ENCODE results near the gene DPYD.

The DPYD gene

DNA sequence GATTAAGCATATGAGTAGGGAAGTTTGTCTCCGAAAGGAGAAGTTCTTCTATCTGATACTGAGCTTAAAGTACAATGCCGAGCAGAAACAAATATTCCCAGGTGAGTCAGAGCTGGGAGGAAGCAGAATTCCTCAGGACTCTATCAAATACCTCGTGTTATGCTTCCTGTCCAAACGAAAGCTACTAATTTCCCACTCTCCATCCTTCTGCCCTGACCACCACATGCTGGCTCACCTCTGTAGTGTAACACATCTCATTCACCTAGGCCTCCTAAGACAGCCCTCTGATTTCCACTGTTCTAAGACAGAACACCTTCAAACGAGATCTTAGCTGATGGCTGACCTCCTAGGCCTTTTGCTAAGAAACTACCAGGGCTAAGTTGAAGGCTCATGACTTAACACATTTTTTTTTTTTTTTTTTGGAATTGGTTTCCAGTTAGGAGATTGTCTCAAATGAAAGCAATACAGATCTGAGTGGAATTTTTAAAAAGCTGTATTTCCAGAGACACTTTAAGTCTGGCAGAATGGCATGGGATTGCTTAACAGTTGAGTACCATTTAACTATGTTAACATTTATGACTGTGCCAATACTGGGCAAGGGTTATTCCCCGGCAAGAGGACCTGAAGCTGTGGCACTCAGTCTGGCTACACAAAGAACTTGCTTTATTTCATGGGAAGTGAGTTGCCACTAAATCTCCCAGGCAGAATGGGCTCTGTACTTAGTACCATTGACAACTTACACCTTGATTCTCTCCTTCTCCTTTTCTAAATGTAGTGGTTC is 583.4 kb downstream of the DPYD start:
- Histone ChIP-seq H2AFZ (ENCODE audit: low read length) (no peak overlapping the region), H3F3A (ENCODE audit: low read depth) (no peaks in the 10 kb centered on the region), H3K9ac (ENCODE audit: low read depth, low read length, poor library complexity, severe bottlenecking) (no peak overlapping the region), H4K20me1 (ENCODE audit: insufficient read depth, low read length, poor library complexity, severe bottlenecking) (no peaks in the 10 kb centered on the region), H3K9me2 (replicated peaks; ENCODE audit: low read depth, low read length) (no peaks in the 10 kb centered on the region), H3K27me3 (ENCODE audit: insufficient read depth, low read length, poor library complexity, severe bottlenecking) (no peaks in the 10 kb centered on the region), H3K4me3 (ENCODE audit: low read length, poor library complexity, severe bottlenecking) (no peak overlapping the region), H3K36me3 (ENCODE audit: insufficient read depth, low read length) (no peaks in the 10 kb centered on the region), H3K79me2 (ENCODE audit: insufficient read depth, low read length) (no peaks in the 10 kb centered on the region), H3K4me2 (ENCODE audit: low read depth, low read length, poor library complexity, severe bottlenecking) (no peak overlapping the region), H3K9me3 (ENCODE audit: insufficient read depth, low read depth, low read length) (no peaks in the 10 kb centered on the region), H3K4me1 (ENCODE audit: insufficient read depth, low read length, poor library complexity, severe bottlenecking) (no peaks in the 10 kb centered on the region)
- no peak for TF ChIP-seq EZH2phosphoT487 (IDR thresholded peaks at IDR 0.05; ENCODE audit: borderline replicate concordance)
- TF ChIP-seq, protein P1, sequence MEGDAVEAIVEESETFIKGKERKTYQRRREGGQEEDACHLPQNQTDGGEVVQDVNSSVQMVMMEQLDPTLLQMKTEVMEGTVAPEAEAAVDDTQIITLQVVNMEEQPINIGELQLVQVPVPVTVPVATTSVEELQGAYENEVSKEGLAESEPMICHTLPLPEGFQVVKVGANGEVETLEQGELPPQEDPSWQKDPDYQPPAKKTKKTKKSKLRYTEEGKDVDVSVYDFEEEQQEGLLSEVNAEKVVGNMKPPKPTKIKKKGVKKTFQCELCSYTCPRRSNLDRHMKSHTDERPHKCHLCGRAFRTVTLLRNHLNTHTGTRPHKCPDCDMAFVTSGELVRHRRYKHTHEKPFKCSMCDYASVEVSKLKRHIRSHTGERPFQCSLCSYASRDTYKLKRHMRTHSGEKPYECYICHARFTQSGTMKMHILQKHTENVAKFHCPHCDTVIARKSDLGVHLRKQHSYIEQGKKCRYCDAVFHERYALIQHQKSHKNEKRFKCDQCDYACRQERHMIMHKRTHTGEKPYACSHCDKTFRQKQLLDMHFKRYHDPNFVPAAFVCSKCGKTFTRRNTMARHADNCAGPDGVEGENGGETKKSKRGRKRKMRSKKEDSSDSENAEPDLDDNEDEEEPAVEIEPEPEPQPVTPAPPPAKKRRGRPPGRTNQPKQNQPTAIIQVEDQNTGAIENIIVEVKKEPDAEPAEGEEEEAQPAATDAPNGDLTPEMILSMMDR (conservative IDR thresholded peaks at IDR 0.05; ENCODE audit: low read length), result no peak

- Histone ChIP-seq H3K4me2 (ENCODE audit: low read depth, low read length, poor library complexity, severe bottlenecking) (no peak overlapping the region), H3K4me3 (ENCODE audit: low read length, poor library complexity, severe bottlenecking) (no peak overlapping the region), H3K9me2 (replicated peaks; ENCODE audit: low read depth, low read length) (no peaks in the 10 kb centered on the region), H4K20me1 (ENCODE audit: insufficient read depth, low read length, poor library complexity, severe bottlenecking) (no peaks in the 10 kb centered on the region), H2AFZ (ENCODE audit: low read length) (no peak overlapping the region), H3K9me3 (ENCODE audit: insufficient read depth, low read depth, low read length) (no peaks in the 10 kb centered on the region), H3K27me3 (ENCODE audit: insufficient read depth, low read length, poor library complexity, severe bottlenecking) (no peaks in the 10 kb centered on the region), H3K9ac (ENCODE audit: low read depth, low read length, poor library complexity, severe bottlenecking) (no peak overlapping the region), H3K4me1 (ENCODE audit: insufficient read depth, low read length, poor library complexity, severe bottlenecking) (no peaks in the 10 kb centered on the region), H3F3A (ENCODE audit: low read depth) (no peaks in the 10 kb centered on the region), H3K36me3 (ENCODE audit: insufficient read depth, low read length) (no peaks in the 10 kb centered on the region), H3K79me2 (ENCODE audit: insufficient read depth, low read length) (no peaks in the 10 kb centered on the region)
- TF ChIP-seq, protein P1 (conservative IDR thresholded peaks at IDR 0.05; ENCODE audit: low read length), result no peak
- no peak for TF ChIP-seq EZH2phosphoT487 (IDR thresholded peaks at IDR 0.05; ENCODE audit: borderline replicate concordance)
These were observed 586.4 kb downstream of the DPYD start for GRCh38 chr1:97334454-97334853.

- Histone ChIP-seq H3K9ac (ENCODE audit: low read depth, low read length, poor library complexity, severe bottlenecking) (no peak overlapping the region), H3K4me2 (ENCODE audit: low read depth, low read length, poor library complexity, severe bottlenecking) (no peak overlapping the region), H4K20me1 (ENCODE audit: insufficient read depth, low read length, poor library complexity, severe bottlenecking) (no peaks in the 10 kb centered on the region), H2AFZ (ENCODE audit: low read length) (no peak overlapping the region), H3K9me2 (replicated peaks; ENCODE audit: low read depth, low read length) (no peaks in the 10 kb centered on the region), H3K79me2 (ENCODE audit: insufficient read depth, low read length) (no peaks in the 10 kb centered on the region), H3K4me3 (ENCODE audit: low read length, poor library complexity, severe bottlenecking) (no peak overlapping the region), H3K9me3 (ENCODE audit: insufficient read depth, low read depth, low read length) (no peaks in the 10 kb centered on the region), H3F3A (ENCODE audit: low read depth) (no peaks in the 10 kb centered on the region), H3K4me1 (ENCODE audit: insufficient read depth, low read length, poor library complexity, severe bottlenecking) (no peaks in the 10 kb centered on the region), H3K27me3 (ENCODE audit: insufficient read depth, low read length, poor library complexity, severe bottlenecking) (no peaks in the 10 kb centered on the region), H3K36me3 (ENCODE audit: insufficient read depth, low read length) (no peaks in the 10 kb centered on the region)
- TF ChIP-seq, protein P1 (conservative IDR thresholded peaks at IDR 0.05; ENCODE audit: low read length), result no peak
- TF ChIP-seq EZH2phosphoT487 (IDR thresholded peaks at IDR 0.05; ENCODE audit: borderline replicate concordance), result no peak
These were observed 588.1 kb downstream of the DPYD start for GRCh38 chr1:97332716-97333115.

Data from Loucy (cell line).